ENCODE results near the gene IFNE. TPM values are rescaled to one million over a fixed set of nuclear protein-coding genes. Genes with fewer than 3 reads are reported as not detected.

The IFNE gene
- total RNA-seq, 4 donors from 2014 or later, result 0.91 to 3.4 (median 2.4) TPM; not detected in 1

DNA sequence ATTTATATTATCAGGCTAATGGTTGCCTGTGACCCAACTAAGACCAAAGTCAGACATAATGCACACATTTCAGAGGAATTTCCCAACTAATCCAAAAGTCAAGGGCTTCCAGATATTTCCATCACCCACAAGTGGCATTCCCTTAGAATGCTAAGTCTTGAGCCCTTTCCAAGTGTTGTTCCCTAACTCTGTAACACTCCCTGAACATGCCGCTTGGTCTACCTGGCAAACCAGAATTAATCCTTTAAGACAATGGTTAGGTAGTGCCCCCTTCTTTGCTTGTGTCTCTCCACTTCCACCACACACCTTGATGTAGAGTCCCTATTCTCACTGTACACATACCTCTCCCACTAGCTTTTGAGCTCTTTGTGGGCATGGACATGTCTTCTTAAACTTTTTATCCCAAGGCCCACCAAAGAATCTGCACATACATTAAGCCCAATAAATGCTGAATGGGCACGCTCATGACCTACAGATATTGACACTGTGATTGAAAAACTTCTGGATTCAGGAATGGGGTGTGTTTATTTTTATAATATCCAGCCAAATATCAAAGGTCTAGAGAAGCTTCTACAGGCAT, 37.8 kb upstream of the IFNE start:
- Histone ChIP-seq H3K27ac (no peak overlapping the region), H3K36me3 (no peaks in the 10 kb centered on the region), H3K4me1 (no peaks in the 10 kb centered on the region), H3K27me3 (no peaks in the 10 kb centered on the region), H3K4me3 (no peak overlapping the region), H3K9me3 (no peaks in the 10 kb centered on the region)
- 93 to 94% methylated on average over 2 of the region's 2 CpGs for WGBS, 2 donors
- intact Hi-C loops (cut with DNase I), result no loop called here
- no peak for DNase-seq
- TF ChIP-seq, protein P1, sequence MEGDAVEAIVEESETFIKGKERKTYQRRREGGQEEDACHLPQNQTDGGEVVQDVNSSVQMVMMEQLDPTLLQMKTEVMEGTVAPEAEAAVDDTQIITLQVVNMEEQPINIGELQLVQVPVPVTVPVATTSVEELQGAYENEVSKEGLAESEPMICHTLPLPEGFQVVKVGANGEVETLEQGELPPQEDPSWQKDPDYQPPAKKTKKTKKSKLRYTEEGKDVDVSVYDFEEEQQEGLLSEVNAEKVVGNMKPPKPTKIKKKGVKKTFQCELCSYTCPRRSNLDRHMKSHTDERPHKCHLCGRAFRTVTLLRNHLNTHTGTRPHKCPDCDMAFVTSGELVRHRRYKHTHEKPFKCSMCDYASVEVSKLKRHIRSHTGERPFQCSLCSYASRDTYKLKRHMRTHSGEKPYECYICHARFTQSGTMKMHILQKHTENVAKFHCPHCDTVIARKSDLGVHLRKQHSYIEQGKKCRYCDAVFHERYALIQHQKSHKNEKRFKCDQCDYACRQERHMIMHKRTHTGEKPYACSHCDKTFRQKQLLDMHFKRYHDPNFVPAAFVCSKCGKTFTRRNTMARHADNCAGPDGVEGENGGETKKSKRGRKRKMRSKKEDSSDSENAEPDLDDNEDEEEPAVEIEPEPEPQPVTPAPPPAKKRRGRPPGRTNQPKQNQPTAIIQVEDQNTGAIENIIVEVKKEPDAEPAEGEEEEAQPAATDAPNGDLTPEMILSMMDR (IDR thresholded peaks at IDR 0.05), result no peak
- no peak for TF ChIP-seq POLR2A (IDR thresholded peaks at IDR 0.05)

- H3K36me3 ChIP-seq, result no peaks in the 10 kb centered on the region
- H3K9me3 ChIP-seq, result no peaks in the 10 kb centered on the region
- 78 to 83% methylated on average over 3 of the region's 3 CpGs for WGBS, 2 donors
- intact Hi-C loops (cut with DNase I), result no loop called here
- no peaks in the 10 kb centered on the region for H3K27me3 ChIP-seq
- no peak overlapping the region for H3K27ac ChIP-seq
- no peaks in the 10 kb centered on the region for H3K4me1 ChIP-seq
- TF ChIP-seq, protein P1 (IDR thresholded peaks at IDR 0.05), result no peak
- TF ChIP-seq POLR2A (IDR thresholded peaks at IDR 0.05), result no peak
- H3K4me3 ChIP-seq, result no peak overlapping the region
- DNase-seq, result no peak
These were observed 34.7 kb upstream of the IFNE start for GRCh38 chr9:21516796-21517195.

DNA sequence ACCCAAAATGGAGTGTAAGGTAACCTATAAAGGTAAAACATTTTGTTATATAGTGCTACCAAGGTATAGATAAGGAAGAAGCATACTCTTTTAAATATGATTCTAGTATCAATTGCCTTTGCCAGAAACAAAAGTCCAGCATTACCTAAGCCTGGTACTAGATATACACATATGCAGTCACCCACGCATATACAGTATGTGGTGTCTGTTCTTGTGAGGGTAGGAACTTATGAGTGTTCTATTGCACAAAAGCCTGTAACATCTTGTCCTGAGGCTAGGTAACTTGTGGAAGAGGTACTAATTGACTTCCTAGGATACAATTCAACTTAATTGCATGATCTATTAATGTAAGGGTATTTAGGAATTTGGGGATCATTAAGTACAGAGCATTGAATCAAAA, 31.3 kb upstream of the IFNE start:
- no peak for DNase-seq
- Histone ChIP-seq H3K27me3 (no peaks in the 10 kb centered on the region), H3K4me3 (no peak overlapping the region), H3K36me3 (no peaks in the 10 kb centered on the region), H3K4me1 (no peaks in the 10 kb centered on the region), H3K9me3 (no peaks in the 10 kb centered on the region), H3K27ac (no peak overlapping the region)
- 41 to 78% methylated on average over 1 of the region's 1 CpG for WGBS, 2 donors
- intact Hi-C loops (cut with DNase I), result no loop called here
- TF ChIP-seq, protein P1 (IDR thresholded peaks at IDR 0.05), result no peak
- TF ChIP-seq POLR2A (IDR thresholded peaks at IDR 0.05), result no peak

DNA sequence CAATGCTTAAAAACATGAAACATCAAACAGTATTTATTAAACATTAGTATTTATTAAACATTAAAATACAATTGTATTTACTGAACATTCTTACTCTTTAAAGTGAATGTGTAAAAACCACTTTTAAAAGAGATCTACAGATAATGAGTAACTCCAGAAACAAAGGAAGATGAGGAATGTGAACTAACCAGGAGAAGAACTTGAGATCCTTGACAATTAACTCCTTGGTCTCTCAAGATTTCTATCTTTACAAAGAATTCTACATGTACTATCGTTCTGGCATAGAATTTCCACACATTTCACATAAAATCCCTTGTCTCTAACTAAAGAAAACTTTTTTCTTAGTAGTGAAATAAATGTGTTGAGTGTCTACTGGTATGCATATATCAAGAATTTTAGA, 28.7 kb upstream of the IFNE start:
- Histone ChIP-seq H3K27me3 (no peaks in the 10 kb centered on the region), H3K4me3 (no peak overlapping the region), H3K27ac (no peak overlapping the region), H3K36me3 (no peaks in the 10 kb centered on the region), H3K4me1 (no peaks in the 10 kb centered on the region), H3K9me3 (no peaks in the 10 kb centered on the region)
- TF ChIP-seq POLR2A (IDR thresholded peaks at IDR 0.05), result no peak
- TF ChIP-seq, protein P1 (IDR thresholded peaks at IDR 0.05), result no peak
- DNase-seq, result no peak
- intact Hi-C loops (cut with DNase I), result no loop called here
- WGBS, 2 donors, result 59 to 62% methylated on average over 1 of the region's 1 CpG

DNA sequence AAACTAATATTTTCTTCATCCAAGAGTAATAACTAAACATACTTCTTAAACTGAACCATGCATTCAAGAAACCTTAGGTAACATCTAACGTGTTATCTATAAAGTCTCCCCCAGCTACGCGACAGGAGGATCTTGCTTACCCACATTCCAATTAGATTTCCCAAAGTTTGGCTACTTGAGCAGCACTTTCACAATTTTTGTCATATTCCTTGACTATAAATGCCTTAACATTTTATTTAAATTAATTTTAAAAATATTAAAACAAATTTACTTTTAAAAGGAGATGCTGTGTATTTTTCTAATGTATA, 25.3 kb upstream of the IFNE start:
- intact Hi-C loops (cut with DNase I), result no loop called here
- no peaks in the 10 kb centered on the region for H3K27me3 ChIP-seq
- no peaks in the 10 kb centered on the region for H3K4me1 ChIP-seq
- H3K9me3 ChIP-seq, result no peaks in the 10 kb centered on the region
- no peak for TF ChIP-seq POLR2A (IDR thresholded peaks at IDR 0.05)
- TF ChIP-seq, protein P1 (IDR thresholded peaks at IDR 0.05), result no peak
- WGBS, 2 donors, result 82% methylated on average over 3 of the region's 3 CpGs
- H3K27ac ChIP-seq, result no peak overlapping the region
- H3K36me3 ChIP-seq, result no peaks in the 10 kb centered on the region
- no peak for DNase-seq
- no peak overlapping the region for H3K4me3 ChIP-seq
